ENCODE results near the gene MTMR12. TPM values are rescaled to one million over a fixed set of nuclear protein-coding genes. Genes with fewer than 3 reads are reported as not detected.

The MTMR12 gene
- total RNA-seq, 1 experiment from 2014 or later: 44.5 TPM

DNA sequence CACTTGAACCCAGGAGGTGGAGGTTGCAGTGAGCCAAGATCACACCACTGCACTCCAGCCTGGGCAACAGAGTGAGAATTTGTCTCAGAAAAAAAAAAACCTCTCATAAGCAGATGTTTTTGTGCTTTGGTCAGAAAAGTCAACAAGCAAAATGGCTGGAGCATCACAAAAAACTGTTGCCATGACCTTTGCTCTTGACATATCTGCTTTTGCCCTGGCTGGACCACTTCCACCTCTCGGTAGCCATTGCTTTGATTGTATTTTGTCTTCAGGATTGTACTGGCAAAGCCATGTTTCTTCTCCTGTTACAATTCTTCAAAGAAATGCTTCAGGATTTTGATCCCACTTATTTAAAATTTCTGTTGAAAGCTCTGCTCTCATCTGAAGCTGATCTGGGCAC lies 67.0 kb downstream of the MTMR12 start:
- H3K4me3 ChIP-seq: no peak overlapping the region
- intact Hi-C loops (cut with micrococcal nuclease; ENCODE audit: unreplicated experiment): no loop called here
- no peak overlapping the region for H3K4me2 ChIP-seq
- no peaks in the 10 kb centered on the region for H4K20me1 ChIP-seq (ENCODE audit: insufficient read depth)
- peaks cover 11% of the 10 kb centered on the region; the same call in 1 of the 2 replicates for H3K36me3 ChIP-seq (ENCODE audit: low read depth)
- H3K9me2 ChIP-seq (ENCODE audit: insufficient read depth): no peaks in the 10 kb centered on the region
- H3K79me2 ChIP-seq (ENCODE audit: low read depth): no peaks in the 10 kb centered on the region
- no peaks in the 10 kb centered on the region for H3F3A ChIP-seq (ENCODE audit: insufficient read depth, low read depth)
- CTCF ChIA-PET: no interaction called here
- BruUV-seq (replicated peaks): no TSS peak
- no peak for DNase-seq
- H3K4me1 ChIP-seq (replicated peaks; ENCODE audit: insufficient read depth): no peaks in the 10 kb centered on the region
- TF ChIP-seq, protein P1, sequence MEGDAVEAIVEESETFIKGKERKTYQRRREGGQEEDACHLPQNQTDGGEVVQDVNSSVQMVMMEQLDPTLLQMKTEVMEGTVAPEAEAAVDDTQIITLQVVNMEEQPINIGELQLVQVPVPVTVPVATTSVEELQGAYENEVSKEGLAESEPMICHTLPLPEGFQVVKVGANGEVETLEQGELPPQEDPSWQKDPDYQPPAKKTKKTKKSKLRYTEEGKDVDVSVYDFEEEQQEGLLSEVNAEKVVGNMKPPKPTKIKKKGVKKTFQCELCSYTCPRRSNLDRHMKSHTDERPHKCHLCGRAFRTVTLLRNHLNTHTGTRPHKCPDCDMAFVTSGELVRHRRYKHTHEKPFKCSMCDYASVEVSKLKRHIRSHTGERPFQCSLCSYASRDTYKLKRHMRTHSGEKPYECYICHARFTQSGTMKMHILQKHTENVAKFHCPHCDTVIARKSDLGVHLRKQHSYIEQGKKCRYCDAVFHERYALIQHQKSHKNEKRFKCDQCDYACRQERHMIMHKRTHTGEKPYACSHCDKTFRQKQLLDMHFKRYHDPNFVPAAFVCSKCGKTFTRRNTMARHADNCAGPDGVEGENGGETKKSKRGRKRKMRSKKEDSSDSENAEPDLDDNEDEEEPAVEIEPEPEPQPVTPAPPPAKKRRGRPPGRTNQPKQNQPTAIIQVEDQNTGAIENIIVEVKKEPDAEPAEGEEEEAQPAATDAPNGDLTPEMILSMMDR (conservative IDR thresholded peaks at IDR 0.05): no peak
- TF ChIP-seq EZH2 (IDR thresholded peaks at IDR 0.05; ENCODE audit: low read depth): no peak
- no peaks in the 10 kb centered on the region for H3K27me3 ChIP-seq (ENCODE audit: insufficient read depth, low read depth)
- no peak overlapping the region for H3K27ac ChIP-seq
- no peaks in the 10 kb centered on the region for H3K9me3 ChIP-seq (ENCODE audit: insufficient read depth, low read depth)
- POLR2A ChIA-PET (ENCODE audit: unreplicated experiment): no interaction called here
- no peak overlapping the region for H2AFZ ChIP-seq

DNA sequence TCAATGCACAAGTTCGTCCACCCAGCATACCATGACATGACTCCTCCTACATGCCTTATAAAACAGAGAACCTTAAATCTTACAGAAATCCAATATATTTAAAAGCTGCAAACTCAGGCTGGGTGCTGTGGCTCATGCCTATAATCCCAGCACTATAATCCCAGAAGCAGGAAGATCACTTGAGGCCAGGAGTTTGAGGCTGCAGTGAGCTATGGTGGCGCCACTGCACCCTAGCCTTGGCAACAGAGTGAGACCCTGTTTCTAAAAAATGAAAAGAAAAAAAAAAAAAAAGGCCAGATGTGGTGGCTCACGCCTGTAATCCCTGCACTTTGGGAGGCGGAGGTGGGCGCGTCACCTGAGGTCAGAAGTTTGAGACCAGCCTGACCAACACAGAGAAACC lies 68.7 kb downstream of the MTMR12 start:
- BruUV-seq (replicated peaks): no TSS peak
- Histone ChIP-seq H3K9me2 (ENCODE audit: insufficient read depth) (no peaks in the 10 kb centered on the region), H3K79me2 (ENCODE audit: low read depth) (no peaks in the 10 kb centered on the region), H3K27me3 (ENCODE audit: insufficient read depth, low read depth) (no peaks in the 10 kb centered on the region), H3K4me2 (no peak overlapping the region), H3K4me3 (no peak overlapping the region), H2AFZ (no peak overlapping the region), H3F3A (ENCODE audit: insufficient read depth, low read depth) (no peaks in the 10 kb centered on the region), H4K20me1 (ENCODE audit: insufficient read depth) (no peaks in the 10 kb centered on the region), H3K4me1 (replicated peaks; ENCODE audit: insufficient read depth) (no peaks in the 10 kb centered on the region), H3K36me3 (ENCODE audit: low read depth) (peaks cover 11% of the 10 kb centered on the region; the same call in 1 of the 2 replicates), H3K27ac (no peak overlapping the region), H3K9me3 (ENCODE audit: insufficient read depth, low read depth) (no peaks in the 10 kb centered on the region)
- TF ChIP-seq, protein P1 (conservative IDR thresholded peaks at IDR 0.05): no peak
- no peak for TF ChIP-seq EZH2 (IDR thresholded peaks at IDR 0.05; ENCODE audit: low read depth)
- intact Hi-C loops (cut with micrococcal nuclease; ENCODE audit: unreplicated experiment): no loop called here
- CTCF ChIA-PET: no interaction called here
- DNase-seq: no peak
- POLR2A ChIA-PET (ENCODE audit: unreplicated experiment): interaction anchor here (0.7 kb wide), 1 partner anchor 124 kb away, joined by 3 read pairs; no protein-coding TSS in a partner anchor

DNA sequence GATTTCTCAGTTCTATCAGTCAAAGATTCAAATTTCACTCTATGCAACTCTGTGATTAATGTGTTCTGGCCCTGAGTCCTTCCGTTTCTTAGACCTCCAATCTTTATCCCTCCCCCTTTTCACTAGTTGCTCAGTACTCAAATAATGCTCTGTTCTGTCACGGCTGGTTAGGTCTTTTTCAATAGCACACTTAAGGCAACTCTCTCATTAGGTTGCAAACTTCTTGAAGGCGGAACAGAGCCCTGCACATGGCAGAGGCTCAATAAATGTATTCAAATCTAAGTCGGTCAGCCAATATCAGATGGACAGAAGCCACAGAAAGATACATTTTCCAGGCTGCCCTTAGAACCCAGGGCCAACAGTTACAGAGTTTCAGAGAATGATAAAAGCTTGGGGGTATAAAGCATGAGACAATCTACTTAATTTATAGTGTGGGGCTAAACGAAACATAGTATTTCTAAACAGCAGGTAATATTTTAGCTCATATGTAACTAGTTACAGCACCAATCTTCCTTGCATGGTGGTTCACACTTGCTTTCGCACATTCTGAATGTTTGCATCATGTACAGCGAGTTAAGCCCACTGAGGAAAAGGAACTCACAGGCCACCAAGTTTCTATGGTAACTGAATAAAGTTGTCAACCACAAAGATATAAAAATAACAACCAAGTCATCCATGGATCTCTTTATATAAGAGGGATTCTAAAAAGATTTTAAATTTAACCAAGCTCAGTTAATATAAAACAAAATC lies 71.5 kb downstream of the MTMR12 start:
- no peak overlapping the region for H3K4me2 ChIP-seq
- H3K79me2 ChIP-seq (ENCODE audit: low read depth): no peaks in the 10 kb centered on the region
- CTCF ChIA-PET: no interaction called here
- H3K4me3 ChIP-seq: no peak overlapping the region
- POLR2A ChIA-PET (ENCODE audit: unreplicated experiment): interaction anchor here (0.7 kb wide), 1 partner anchor 19 kb away, joined by 7 read pairs; no protein-coding TSS in a partner anchor
- H3K27ac ChIP-seq: no peak overlapping the region
- intact Hi-C loops (cut with micrococcal nuclease; ENCODE audit: unreplicated experiment): no loop called here
- TF ChIP-seq, protein P1 (conservative IDR thresholded peaks at IDR 0.05): no peak
- TF ChIP-seq EZH2 (IDR thresholded peaks at IDR 0.05; ENCODE audit: low read depth): no peak
- no peaks in the 10 kb centered on the region for H3K27me3 ChIP-seq (ENCODE audit: insufficient read depth, low read depth)
- no peaks in the 10 kb centered on the region for H3K9me3 ChIP-seq (ENCODE audit: insufficient read depth, low read depth)
- no peak for DNase-seq
- H4K20me1 ChIP-seq (ENCODE audit: insufficient read depth): no peaks in the 10 kb centered on the region
- no TSS peak for BruUV-seq (replicated peaks)
- H3K36me3 ChIP-seq (ENCODE audit: low read depth): peaks cover under 1% of the 10 kb centered on the region; the same call in 1 of the 2 replicates
- H3K9me2 ChIP-seq (ENCODE audit: insufficient read depth): no peaks in the 10 kb centered on the region
- H2AFZ ChIP-seq: no peak overlapping the region
- H3F3A ChIP-seq (ENCODE audit: insufficient read depth, low read depth): no peaks in the 10 kb centered on the region
- H3K4me1 ChIP-seq (replicated peaks; ENCODE audit: insufficient read depth): no peaks in the 10 kb centered on the region
